ENCODE measurements around the gene ADGRV1.
"Not testable (repeated sequence)": the region's sequence is repeated elsewhere in the genome, so short reads cannot be mapped to it uniquely, and the experiment has no call there.

The ADGRV1 gene

DNA sequence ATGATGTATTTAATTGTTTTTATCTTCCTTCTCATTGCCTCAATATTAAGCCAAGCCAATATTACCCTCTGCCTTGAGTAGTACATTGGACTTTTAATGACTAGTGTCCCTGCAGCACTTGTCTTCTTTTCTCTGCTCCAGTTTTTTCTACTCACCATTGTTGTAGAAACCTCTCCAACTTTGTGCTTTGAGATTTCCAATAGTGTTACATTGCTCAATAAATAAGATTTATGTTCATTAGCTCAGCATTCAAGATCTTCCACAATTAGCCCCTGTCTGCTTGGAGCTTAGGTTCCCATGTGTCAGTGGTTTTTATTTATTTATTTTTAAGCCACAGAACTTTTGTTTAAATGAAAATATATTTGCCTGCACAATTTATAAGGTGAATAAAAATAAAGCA is 145.3 kb downstream of the ADGRV1 start:
- DNase-seq (ENCODE audit: extremely low spot score, insufficient read length, low read depth) (no peak), FAIRE-seq (no peak)

- FAIRE-seq: no peak
- DNase-seq (ENCODE audit: extremely low spot score, insufficient read length, low read depth): no peak
Measured at GRCh38 chr5:90707698-90708097, 149.1 kb downstream of the ADGRV1 start.

DNA sequence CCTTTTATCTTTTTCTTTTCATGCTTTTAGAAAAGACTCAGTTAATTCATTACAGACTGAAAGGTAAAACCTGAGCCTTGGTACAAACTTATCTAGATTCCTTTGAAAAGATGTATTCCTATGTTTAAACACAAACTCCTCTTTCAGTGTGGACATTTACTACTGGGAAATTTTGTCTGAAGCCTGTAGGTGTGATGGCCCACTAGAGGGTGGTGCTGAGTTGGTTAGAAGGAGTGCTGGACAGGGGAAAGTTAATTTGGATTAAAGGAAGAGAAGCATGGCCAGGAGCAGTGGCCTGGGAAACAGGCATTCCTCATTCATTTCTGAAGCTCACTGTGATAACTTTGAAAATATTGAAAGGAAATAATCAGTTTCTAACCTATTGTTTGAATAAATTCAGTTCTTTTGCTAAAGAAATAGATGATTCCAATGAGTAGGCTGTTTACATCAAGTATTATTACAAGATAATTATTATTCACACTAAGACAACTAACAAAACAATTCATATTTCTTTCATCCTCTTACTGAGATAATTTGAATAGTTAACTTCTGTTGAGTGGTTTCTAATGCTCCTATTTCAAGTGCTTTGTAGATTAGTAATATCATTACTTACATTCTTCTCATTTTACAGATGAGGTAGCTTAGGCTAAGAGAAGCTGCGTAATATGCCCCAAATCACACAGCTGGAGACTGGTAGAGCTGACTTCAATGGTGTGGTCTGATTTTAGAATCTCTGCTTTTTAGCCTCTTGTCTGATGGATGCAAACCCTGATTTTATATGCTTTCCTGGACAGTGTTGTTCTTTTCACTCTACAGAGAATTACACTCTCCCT is 150.9 kb downstream of the ADGRV1 start:
- FAIRE-seq (peak; percentile 75), DNase-seq (ENCODE audit: extremely low spot score, insufficient read length, low read depth) (no peak)

GRCh38 chr5:90718387-90718786 is 159.8 kb downstream of the ADGRV1 start:
- no peak for FAIRE-seq
- no peak for DNase-seq (ENCODE audit: extremely low spot score, insufficient read length, low read depth)

DNA sequence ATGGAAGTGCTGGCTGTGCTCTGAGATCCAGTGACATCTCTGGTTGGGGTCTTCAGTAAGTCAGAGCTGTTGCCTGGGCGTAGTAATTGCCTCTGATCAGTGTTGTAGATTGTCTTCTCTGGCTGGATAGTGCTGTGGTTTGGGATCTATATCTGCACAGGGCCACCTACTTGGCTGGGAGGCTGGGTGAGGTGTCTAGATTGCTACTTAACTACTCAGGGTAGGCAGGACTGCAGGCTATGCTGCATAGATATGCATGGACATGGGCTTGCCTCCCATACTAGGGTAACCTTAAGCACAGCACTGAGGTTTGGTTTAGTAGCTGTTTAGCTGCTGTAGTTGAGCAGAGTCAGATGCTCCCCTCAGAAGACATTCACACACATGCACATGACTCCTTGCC is 181.0 kb downstream of the ADGRV1 start:
- no peak for DNase-seq (ENCODE audit: extremely low spot score, insufficient read length, low read depth)
- no peak for FAIRE-seq

GRCh38 chr5:90740244-90740799 is 181.7 kb downstream of the ADGRV1 start:
- no peak for FAIRE-seq
- no peak for DNase-seq (ENCODE audit: extremely low spot score, insufficient read length, low read depth)

GRCh38 chr5:90741022-90741564 is 182.5 kb downstream of the ADGRV1 start:
- FAIRE-seq: no peak
- no peak for DNase-seq (ENCODE audit: extremely low spot score, insufficient read length, low read depth)

DNA sequence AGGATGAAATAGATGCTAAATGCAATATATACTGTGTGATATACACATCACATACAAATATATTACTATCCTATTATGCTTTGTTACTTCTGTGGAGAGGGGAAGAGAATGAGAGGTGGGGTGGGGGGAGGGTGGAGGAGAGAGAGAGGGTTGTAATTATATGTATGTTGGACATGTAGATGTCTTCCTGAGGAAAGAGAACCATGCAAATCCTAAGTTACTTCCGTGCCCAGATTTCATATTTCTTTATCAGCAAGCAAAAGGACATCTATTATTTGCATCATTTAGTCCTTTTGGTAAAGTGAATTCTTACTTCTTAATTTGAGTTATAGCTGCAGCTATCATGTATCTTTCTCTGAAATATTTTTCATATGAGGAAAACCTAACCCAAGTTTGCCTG is 187.5 kb downstream of the ADGRV1 start:
- no peak for FAIRE-seq
- DNase-seq (ENCODE audit: extremely low spot score, insufficient read length, low read depth): no peak

DNA sequence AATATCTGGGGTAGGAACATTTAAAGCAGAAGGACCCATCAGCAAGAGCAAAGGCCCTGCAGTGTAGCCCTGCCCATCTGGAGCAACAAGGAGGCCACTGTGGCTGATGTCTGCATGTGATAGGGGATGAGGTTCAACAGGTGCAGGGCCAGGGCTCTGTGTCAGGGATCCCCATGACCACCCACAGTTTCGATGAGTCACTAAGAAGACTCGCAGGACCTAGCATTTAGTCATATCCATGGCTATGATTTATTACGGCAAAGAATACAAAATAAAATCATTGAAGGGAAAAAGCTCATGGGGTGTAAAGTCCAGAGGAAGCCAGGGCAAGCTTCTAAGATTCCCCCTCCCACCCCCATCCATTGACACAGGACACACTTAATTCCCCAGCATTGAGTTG is 188.6 kb downstream of the ADGRV1 start:
- no peak for FAIRE-seq
- DNase-seq (ENCODE audit: extremely low spot score, insufficient read length, low read depth): no peak

- DNase-seq (ENCODE audit: extremely low spot score, insufficient read length, low read depth) (no peak), FAIRE-seq (no peak)
Measured at GRCh38 chr5:90747693-90748092, 189.1 kb downstream of the ADGRV1 start.

DNA sequence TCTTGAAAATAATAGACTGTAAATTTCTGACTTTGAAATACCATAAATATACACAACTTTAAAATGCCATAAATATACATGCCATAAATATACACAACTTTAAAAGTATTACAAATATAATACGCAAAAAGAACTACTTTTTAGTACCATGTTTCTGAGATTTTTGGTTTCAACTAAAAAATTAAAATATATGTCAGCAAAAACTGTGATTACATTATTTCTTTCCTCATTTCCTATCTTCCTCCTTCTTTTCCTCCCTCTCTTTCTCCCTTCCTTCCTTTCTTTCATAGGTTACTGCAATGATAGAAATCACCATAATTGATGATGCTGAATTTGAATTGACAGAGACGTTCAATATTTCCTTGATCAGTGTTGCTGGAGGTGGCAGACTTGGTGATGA is 200.5 kb downstream of the ADGRV1 start:
- no peak for DNase-seq (ENCODE audit: extremely low spot score, insufficient read length, low read depth)
- FAIRE-seq: no peak

DNA sequence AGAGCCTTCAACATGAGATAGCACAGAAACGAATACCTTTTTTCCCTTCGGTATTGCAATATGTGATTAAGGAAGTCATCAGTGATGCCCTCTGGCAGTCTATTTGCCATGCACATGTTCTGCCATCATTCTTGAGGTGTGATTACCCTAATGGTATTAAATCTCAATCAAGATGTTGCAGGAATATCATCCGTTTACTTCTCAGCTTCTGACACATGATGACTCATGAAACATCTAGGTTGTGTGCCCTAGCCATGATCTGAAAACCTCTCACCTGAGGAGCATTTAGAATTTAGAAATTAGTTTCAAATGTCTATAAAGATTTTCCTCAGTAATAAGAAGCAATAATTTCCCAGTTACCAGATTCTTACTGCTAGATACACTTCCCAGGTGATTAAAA is 209.1 kb downstream of the ADGRV1 start:
- FAIRE-seq: no peak
- DNase-seq (ENCODE audit: extremely low spot score, insufficient read length, low read depth): no peak

DNA sequence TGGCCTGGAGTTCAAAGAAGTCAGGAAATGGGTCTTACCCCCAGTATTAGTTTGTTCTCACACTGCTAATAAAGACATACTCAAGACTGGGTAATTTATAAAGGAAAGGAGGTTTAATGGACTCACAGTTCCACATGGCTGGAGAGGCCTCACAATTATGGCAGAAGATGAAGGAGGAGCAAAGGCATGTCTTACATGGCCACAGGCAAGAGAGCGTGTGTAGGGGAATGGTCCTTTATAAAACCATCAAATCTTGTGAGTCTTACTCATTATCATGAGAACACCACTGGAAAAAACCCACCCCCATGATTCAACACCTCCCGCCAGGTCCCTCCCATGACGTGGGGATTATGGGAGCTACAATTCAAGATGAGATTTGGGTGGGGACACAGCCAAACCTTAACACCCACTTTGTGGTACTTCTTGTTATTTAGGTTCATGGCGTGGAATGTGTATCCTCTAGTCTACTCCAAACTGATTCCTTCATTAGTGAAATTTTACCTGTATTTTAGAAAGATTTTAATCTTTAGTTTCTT is 211.5 kb downstream of the ADGRV1 start:
- not testable (repeated sequence) for FAIRE-seq; DNase-seq (ENCODE audit: extremely low spot score, insufficient read length, low read depth)

DNA sequence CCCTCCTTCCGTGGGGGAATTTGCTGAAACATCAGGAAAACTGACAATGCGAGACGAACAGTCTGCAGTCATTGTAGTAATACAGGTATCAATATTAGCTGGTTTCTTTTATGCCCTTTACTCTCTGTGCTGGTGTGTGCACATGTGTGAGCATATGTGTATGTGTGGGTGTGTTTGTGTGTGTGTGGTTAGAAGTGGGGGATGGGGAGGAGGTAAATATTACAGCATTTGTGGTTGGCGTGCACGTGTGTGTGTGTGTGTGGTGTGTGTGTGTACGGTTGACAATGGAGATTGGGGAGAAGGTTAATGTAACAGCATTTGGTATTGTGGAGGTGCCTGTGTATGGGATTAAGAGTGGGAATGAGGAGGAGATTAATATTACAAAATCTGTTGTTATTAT is 219.4 kb downstream of the ADGRV1 start:
- no peak for DNase-seq (ENCODE audit: extremely low spot score, insufficient read length, low read depth)
- no peak for FAIRE-seq

- DNase-seq (ENCODE audit: extremely low spot score, insufficient read length, low read depth) (no peak), FAIRE-seq (peak; percentile 82)
Measured at GRCh38 chr5:90783460-90784333, 225.1 kb downstream of the ADGRV1 start.

DNA sequence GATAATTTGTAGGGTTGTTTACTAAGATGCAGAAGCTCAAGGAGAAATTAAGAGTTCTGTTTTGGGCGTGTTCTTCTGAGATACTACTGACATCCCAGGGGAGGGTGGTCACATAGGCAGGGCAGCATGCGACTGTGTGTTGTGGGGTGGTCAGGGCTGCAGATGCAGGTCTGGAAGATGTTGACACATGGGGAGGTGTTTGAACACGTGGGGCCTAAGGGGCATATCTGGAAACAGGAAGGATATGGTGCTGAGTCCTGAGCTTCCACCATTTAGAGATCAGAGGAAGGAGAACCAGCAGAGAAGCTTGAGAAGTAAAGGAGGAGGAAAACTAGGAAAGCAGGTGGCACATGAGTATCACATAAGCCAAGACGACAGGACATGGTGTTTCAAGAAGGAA is 228.2 kb downstream of the ADGRV1 start:
- FAIRE-seq (no peak), DNase-seq (ENCODE audit: extremely low spot score, insufficient read length, low read depth) (no peak)

DNA sequence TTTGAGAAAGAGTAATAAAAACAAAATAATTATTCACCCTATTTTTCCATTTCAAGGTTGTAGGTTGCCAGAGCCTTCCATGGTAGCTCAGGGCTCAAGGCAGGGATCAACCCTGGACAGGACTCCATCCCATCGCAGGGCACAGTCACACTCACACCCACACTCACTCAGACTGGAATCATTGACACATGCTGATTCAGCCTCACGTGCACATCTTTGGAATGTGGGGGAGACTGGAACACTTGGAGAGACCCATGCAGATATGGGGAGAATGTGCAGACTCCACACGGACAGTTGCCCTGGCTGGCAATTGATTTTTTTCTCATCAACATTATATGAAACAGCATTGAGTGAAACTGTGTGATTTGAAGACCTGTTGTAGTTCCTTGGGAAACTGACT is 234.1 kb downstream of the ADGRV1 start:
- FAIRE-seq: no peak
- no peak for DNase-seq (ENCODE audit: extremely low spot score, insufficient read length, low read depth)

- no peak for FAIRE-seq
- DNase-seq (ENCODE audit: extremely low spot score, insufficient read length, low read depth): no peak
Measured at GRCh38 chr5:90793183-90793582, 234.6 kb downstream of the ADGRV1 start.

DNA sequence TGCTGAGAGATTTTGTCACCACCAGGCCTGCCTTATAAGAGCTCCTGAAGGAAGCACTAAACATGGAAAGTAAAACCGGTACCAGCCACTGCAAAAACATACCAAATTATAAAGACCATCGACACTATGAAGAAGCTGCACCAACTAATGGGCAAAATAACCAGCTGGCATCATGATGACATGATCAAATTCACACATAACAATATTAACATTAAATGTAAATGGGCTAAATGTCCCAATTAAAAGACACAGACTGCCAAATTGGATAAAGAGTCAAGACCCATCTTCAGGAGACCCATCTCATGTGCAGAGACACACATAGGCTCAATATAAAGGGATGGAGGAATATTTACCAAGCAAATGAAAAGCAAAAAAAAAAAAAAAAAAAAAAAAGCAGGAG is 238.3 kb downstream of the ADGRV1 start:
- not testable (repeated sequence) for DNase-seq (ENCODE audit: extremely low spot score, insufficient read length, low read depth); FAIRE-seq

DNA sequence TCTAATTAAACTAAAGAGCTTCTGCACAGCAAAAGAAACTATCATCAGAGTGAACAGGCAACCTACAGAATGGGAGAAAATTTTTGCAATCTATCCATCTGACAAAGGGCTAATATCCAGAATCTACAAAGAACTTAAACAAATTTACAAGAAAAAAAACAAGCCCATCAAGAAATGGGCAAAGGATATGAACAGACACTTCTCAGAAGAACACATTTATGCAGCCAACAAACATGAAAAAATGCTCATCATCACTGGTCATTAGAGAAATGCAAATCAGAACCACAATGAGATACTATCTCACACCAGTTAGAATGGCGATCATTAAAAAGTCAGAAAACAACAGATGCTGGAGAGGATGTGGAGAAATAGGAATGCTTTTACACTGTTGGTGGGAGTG is 241.5 kb downstream of the ADGRV1 start:
- DNase-seq (ENCODE audit: extremely low spot score, insufficient read length, low read depth); FAIRE-seq: not testable (repeated sequence)

Measured in GM18507 (cell line).